WTC11 (cell line): Measurements from ENCODE around the gene EPN3. TPM values are rescaled to one million over a fixed set of nuclear protein-coding genes. Genes with fewer than 3 reads are reported as not detected.

ENCODE experiments used
- ATAC-seq: fragments of 200-7000 bp; cut with Tn5 transposase; 2 replicates; pipeline ENCODE4 v1.10.0; 2021; ENCODE audit warnings: mild to moderate bottlenecking, moderate library complexity
- CTCF ChIA-PET: fragments of 300-600 bp; sonication (Branson Sonifier 250); formaldehyde crosslinking; loops from one replicate; lab custom pipeline; 2021; ENCODE audit warnings: antibody characterized with exemption; lab: Charles Lee
- POLR2A ChIA-PET: fragments of 350-600 bp; sonication (Branson Sonifier 250); formaldehyde crosslinking; loops from one replicate; lab custom pipeline; 2021; ENCODE audit warnings: antibody characterized with exemption; lab: Charles Lee
- DNase-seq: peaks from one replicate; pipeline ENCODE4 v3.0.0; 2021; ENCODE audit warnings: low spot score
- H3K27ac Mint-ChIP-seq: 2 replicates; pipeline ENCODE4 v1.8.0; 2021; ENCODE audit warnings: mixed read lengths
- H3K27me3 Mint-ChIP-seq: 2 replicates; pipeline ENCODE4 v1.8.0; 2021; ENCODE audit warnings: low read depth, mild to moderate bottlenecking, moderate library complexity, mixed read lengths
- H3K36me3 Mint-ChIP-seq: 2 replicates; pipeline ENCODE4 v1.8.0; 2021; ENCODE audit warnings: mixed read lengths
- H3K4me1 Mint-ChIP-seq: 2 replicates; pipeline ENCODE4 v1.8.0; 2022; ENCODE audit warnings: mixed read lengths
- H3K4me3 Mint-ChIP-seq: 2 replicates; pipeline ENCODE4 v1.8.0; 2021; ENCODE audit warnings: mild to moderate bottlenecking, moderate library complexity, mixed read lengths
- H3K9me3 Mint-ChIP-seq: 2 replicates; pipeline ENCODE4 v1.8.0; 2021; ENCODE audit warnings: mixed read lengths
- AR ChIP-seq: fragments of 250-450 bp; sonication (Bioruptor Pico); IDR thresholded peaks from 2 replicates; pipeline ENCODE4 v1.9.0; 2021; ENCODE audit warnings: mild to moderate bottlenecking
- ATF2 ChIP-seq: sonication (generic); formaldehyde crosslinking; IDR thresholded peaks from 2 replicates; pipeline ENCODE4 v1.8.1; 2022; ENCODE audit warnings: low read depth, missing genetic modification reagents, borderline replicate concordance
- CBFB ChIP-seq: sonication (generic); formaldehyde crosslinking; IDR thresholded peaks from 2 replicates; pipeline ENCODE4 v1.8.1; 2022; ENCODE audit warnings: mild to moderate bottlenecking, low read depth, missing genetic modification reagents
- GRHL2 ChIP-seq: fragments of 250-450 bp; sonication (Bioruptor Pico); IDR thresholded peaks from 2 replicates; pipeline ENCODE4 v1.8.0; 2022; ENCODE audit warnings: mild to moderate bottlenecking, moderate library complexity; ENCODE audit not compliant: insufficient replicate concordance, severe bottlenecking
- IRF2 ChIP-seq: sonication (generic); formaldehyde crosslinking; IDR thresholded peaks from 2 replicates; pipeline ENCODE4 v1.8.0; 2022; ENCODE audit warnings: low read depth, missing genetic modification reagents, borderline replicate concordance
- MYBL2 ChIP-seq: sonication (generic); formaldehyde crosslinking; IDR thresholded peaks from 2 replicates; pipeline ENCODE4 v1.8.1; 2023; ENCODE audit warnings: mild to moderate bottlenecking, moderate library complexity, missing genetic modification reagents
- NR2C2 ChIP-seq: sonication (generic); formaldehyde crosslinking; IDR thresholded peaks from 2 replicates; pipeline ENCODE4 v1.8.0; 2022; ENCODE audit warnings: mild to moderate bottlenecking, missing genetic modification reagents
- OVOL2 ChIP-seq: fragments of 250-450 bp; sonication (Bioruptor Pico); IDR thresholded peaks from 2 replicates; pipeline ENCODE4 v1.9.0; 2021; ENCODE audit warnings: mild to moderate bottlenecking, borderline replicate concordance
- PRDM15 ChIP-seq: sonication (generic); formaldehyde crosslinking; IDR thresholded peaks from 2 replicates; pipeline ENCODE4 v1.8.0; 2022; ENCODE audit warnings: missing genetic modification reagents
- RELA ChIP-seq: sonication (generic); formaldehyde crosslinking; IDR thresholded peaks from 2 replicates; pipeline ENCODE4 v1.8.1; 2022; ENCODE audit warnings: missing genetic modification reagents, mild to moderate bottlenecking, borderline replicate concordance
- SP1 ChIP-seq: sonication (generic); formaldehyde crosslinking; conservative IDR thresholded peaks from 2 replicates; pipeline ENCODE4 v1.8.1; 2022; ENCODE audit warnings: missing genetic modification reagents
- TP53 ChIP-seq: sonication (generic); formaldehyde crosslinking; IDR thresholded peaks from 2 replicates; pipeline ENCODE4 v1.8.1; 2023; ENCODE audit warnings: mild to moderate bottlenecking, missing genetic modification reagents
- USF1 ChIP-seq: sonication (generic); formaldehyde crosslinking; IDR thresholded peaks from 2 replicates; pipeline ENCODE4 v1.8.0; 2022; ENCODE audit warnings: mild to moderate bottlenecking, missing genetic modification reagents
- ZMAT4 ChIP-seq: fragments of 250-450 bp; sonication (Bioruptor Pico); IDR thresholded peaks from 2 replicates; pipeline ENCODE4 v1.9.0; 2021; ENCODE audit warnings: mild to moderate bottlenecking
- ZNF232 ChIP-seq: sonication (generic); formaldehyde crosslinking; IDR thresholded peaks from 2 replicates; pipeline ENCODE4 v1.8.0; 2022; ENCODE audit warnings: mild to moderate bottlenecking, missing genetic modification reagents
- ZNF671 ChIP-seq: fragments of 250-450 bp; sonication (Bioruptor Pico); IDR thresholded peaks from 2 replicates; pipeline ENCODE4 v1.8.0; 2021; ENCODE audit warnings: mild to moderate bottlenecking
- total RNA-seq: library from RNA; stranded (reverse); gene quantifications from 3 replicates; pipeline ENCODE4 v1.2.3, GENCODE V29; 2021

EPN3 gene
- total RNA-seq, 1 experiment from 2014 or later: 8.8 TPM

- TF ChIP-seq ZNF671 (CRISPR knock-in tag): no peak
- no peak for TF ChIP-seq MYBL2 (CRISPR knock-in tag)
- no peak for TF ChIP-seq ZMAT4 (CRISPR knock-in tag)
- no peak for TF ChIP-seq NR2C2 (CRISPR knock-in tag)
- no peak for TF ChIP-seq RELA
- no peak for TF ChIP-seq OVOL2
- TF ChIP-seq AR (CRISPR knock-in tag): no peak
- no peak for TF ChIP-seq ATF2 (CRISPR knock-in tag)
- TF ChIP-seq CBFB (CRISPR knock-in tag): no peak
- Mint-ChIP-seq H3K4me1 (peaks cover 6% of the 10 kb centered on the region; the same call in 1 of the 2 replicates), H3K27ac (no peak overlapping the region), H3K9me3 (no peaks in the 10 kb centered on the region), H3K36me3 (no peaks in the 10 kb centered on the region), H3K27me3 (peaks cover 3% of the 10 kb centered on the region), H3K4me3 (no peak overlapping the region)
- no peak for DNase-seq
- no peak for ATAC-seq
- ChIA-PET POLR2A (interaction anchor here (0.9 to 1.5 kb wide), 6 partner anchors 9 to 316 kb away, joined by 3 to 16 read pairs (median 4); partner anchors contain the start of genes CACNA1G and TOB1), CTCF (interaction anchor here (0.7 to 5.6 kb wide), 55 partner anchors 10 to 675 kb away, joined by 3 to 313 read pairs (median 6); partner anchors contain the start of genes ABCC3, CACNA1G, EPN3 and LRRC59)
Observed at GRCh38 chr17:50551433-50551815, 18.9 kb downstream of the EPN3 start.

GRCh38 chr17:50551884-50552283 is 19.3 kb downstream of the EPN3 start:
- ChIA-PET CTCF (interaction anchor here (1.6 to 5.6 kb wide), 6 partner anchors 10 to 78 kb away, joined by 3 to 313 read pairs (median 24); partner anchors contain the start of gene CACNA1G), POLR2A (interaction anchor here (1.0 kb wide), 1 partner anchor 315 kb away, joined by 6 read pairs; the partner anchor contains the start of gene TOB1)
- no peaks in the 10 kb centered on the region for H3K36me3 Mint-ChIP-seq
- DNase-seq: no peak
- ATAC-seq: no peak
- H3K9me3 Mint-ChIP-seq: no peaks in the 10 kb centered on the region
- H3K4me3 Mint-ChIP-seq: no peak overlapping the region
- H3K27me3 Mint-ChIP-seq: peaks cover 7% of the 10 kb centered on the region
- peaks cover 6% of the 10 kb centered on the region; the same call in 1 of the 2 replicates for H3K4me1 Mint-ChIP-seq
- TF ChIP-seq USF1 (CRISPR knock-in tag): no peak
- no peak for TF ChIP-seq SP1 (CRISPR knock-in tag)
- no peak overlapping the region for H3K27ac Mint-ChIP-seq

GRCh38 chr17:50554201-50554600 is 21.7 kb downstream of the EPN3 start:
- no peaks in the 10 kb centered on the region for H3K36me3 Mint-ChIP-seq
- ChIA-PET CTCF (interaction anchor here (5.6 kb wide), 1 partner anchor 72 kb away, joined by 313 read pairs; no protein-coding TSS in a partner anchor), POLR2A (no interaction called here)
- TF ChIP-seq OVOL2 (no peak), IRF2 (CRISPR knock-in tag) (no peak), TP53 (CRISPR knock-in tag) (no peak)
- H3K27me3 Mint-ChIP-seq: peaks cover 30% of the 10 kb centered on the region
- H3K27ac Mint-ChIP-seq: no peak overlapping the region
- H3K4me3 Mint-ChIP-seq: no peak overlapping the region
- DNase-seq (no peak), ATAC-seq (no peak)
- H3K9me3 Mint-ChIP-seq: no peaks in the 10 kb centered on the region
- H3K4me1 Mint-ChIP-seq: peaks cover 15% of the 10 kb centered on the region

GRCh38 chr17:50556803-50557202 is 24.3 kb downstream of the EPN3 start:
- Mint-ChIP-seq H3K27ac (no peak overlapping the region), H3K4me3 (no peak overlapping the region), H3K9me3 (no peaks in the 10 kb centered on the region), H3K4me1 (peaks cover 13% of the 10 kb centered on the region), H3K36me3 (no peaks in the 10 kb centered on the region), H3K27me3 (peaks cover 40% of the 10 kb centered on the region)
- ATAC-seq (no peak), DNase-seq (no peak)
- ChIA-PET CTCF (interaction anchor here (0.5 to 3.5 kb wide), 4 partner anchors 32 to 71 kb away, joined by 3 to 11 read pairs (median 4); no protein-coding TSS in a partner anchor), POLR2A (no interaction called here)
- TF ChIP-seq GRHL2 (CRISPR knock-in tag) (no peak), PRDM15 (no peak), ZNF232 (CRISPR knock-in tag) (no peak), OVOL2 (no peak)
